Endothelial cell of umbilical vein (primary cell): ENCODE data around the gene KDM4B. TPM values are rescaled to one million over a fixed set of nuclear protein-coding genes. Genes with fewer than 3 reads are reported as not detected.

Experiments
- BruUV-seq: library from RNA; stranded (reverse); fragments of 400-500 nt; replicated peaks from 2 replicates; lab custom pipeline; 2021; lab: Mats Ljungman, UMichigan
- CTCF ChIA-PET: fragments of 300-600, 350-600 bp; sonication (Branson Sonifier 250); formaldehyde crosslinking; loops from one replicate; lab custom pipeline; 2021; ENCODE audit warnings: antibody characterized with exemption, inconsistent platforms; lab: Charles Lee
- POLR2A ChIA-PET: fragments of 300-600, 350-600 bp; sonication (Branson Sonifier 250); formaldehyde crosslinking; loops from one replicate; lab custom pipeline; 2021; ENCODE audit warnings: antibody characterized with exemption, inconsistent platforms; lab: Charles Lee
- DNase-seq: peaks from one replicate; pipeline ENCODE4 v3.0.0-alpha.2; 2011; ENCODE audit warnings: low read depth, low spot score
- FAIRE-seq: peaks from 2 replicates; lab custom pipeline; 2011; peaks lifted over from hg19 to GRCh38; lab: Jason Lieb, UNC
- H2AFZ ChIP-seq: 2 replicates; pipeline ENCODE4 v1.6.0; 2012; ENCODE audit warnings: low read depth, low read length, control low read depth, inconsistent platforms
- H3K27ac ChIP-seq: 2 replicates; pipeline ENCODE4 v1.5.1; 2011; ENCODE audit warnings: low read depth, mild to moderate bottlenecking, control low read depth, low read length, moderate library complexity; ENCODE audit not compliant: insufficient read depth
- H3K27me3 ChIP-seq, 2 experiments: 2 replicates each; pipeline versions ENCODE4 v1.6.0 to v1.6.1; 2011; ENCODE audit warnings: low read length in 2 of 2, mixed read lengths in 1 of 2; ENCODE audit not compliant: control insufficient read depth in 2 of 2, insufficient read depth in 2 of 2
- H3K36me3 ChIP-seq, 2 experiments: 2 replicates in 1 of 2; 3 replicates in 1 of 2; pipeline ENCODE4 v1.5.1; 2011; ENCODE audit warnings: low read length in 2 of 2, mild to moderate bottlenecking in 1 of 2, moderate library complexity in 1 of 2; ENCODE audit not compliant: control insufficient read depth in 2 of 2, insufficient read depth in 2 of 2; ENCODE audit errors: extremely low read depth in 1 of 2
- H3K4me1 ChIP-seq: 3 replicates; pipeline ENCODE4 v1.5.1; 2011; ENCODE audit warnings: mild to moderate bottlenecking, low read length; ENCODE audit not compliant: control insufficient read depth, insufficient read depth; ENCODE audit errors: extremely low read depth
- H3K4me2 ChIP-seq: 2 replicates; pipeline ENCODE4 v1.6.1; 2011; ENCODE audit warnings: low read length, control low read depth, mixed read lengths; ENCODE audit not compliant: insufficient read depth
- H3K4me3 ChIP-seq, 3 experiments: fragments of 200-600 bp in 1 of 3; sonication (generic), shearing (Covaris generic) in 1 of 3; replicated peaks in 1 of 3; 2 replicates each; pipeline ENCODE4 v1.5.1; 2011 to 2016; ENCODE audit warnings: control low read depth in 3 of 3, low read length in 3 of 3, mild to moderate bottlenecking in 2 of 3, inconsistent platforms in 1 of 3, low read depth in 1 of 3, moderate library complexity in 1 of 3; ENCODE audit not compliant: insufficient read depth in 1 of 3
- H3K79me2 ChIP-seq: 2 replicates; pipeline ENCODE4 v1.6.0; 2012; ENCODE audit warnings: low read length, inconsistent platforms; ENCODE audit not compliant: control insufficient read depth, insufficient read depth
- H3K9ac ChIP-seq: replicated peaks from 2 replicates; pipeline ENCODE3; 2011; ENCODE audit warnings: low read length, control low read depth; ENCODE audit not compliant: insufficient read depth; ENCODE audit errors: extremely low read depth
- H3K9me1 ChIP-seq: replicated peaks from 3 replicates; pipeline ENCODE4 v1.6.0; 2011; ENCODE audit warnings: mild to moderate bottlenecking, low read length; ENCODE audit not compliant: control insufficient read depth, insufficient read depth; ENCODE audit errors: extremely low read depth
- H3K9me3 ChIP-seq: replicated peaks from 2 replicates; pipeline ENCODE4 v1.5.1; 2012; ENCODE audit warnings: low read length, inconsistent platforms; ENCODE audit not compliant: control insufficient read depth, insufficient read depth
- H4K20me1 ChIP-seq: replicated peaks from 2 replicates; pipeline ENCODE3; 2011; ENCODE audit warnings: mild to moderate bottlenecking, low read length; ENCODE audit not compliant: control insufficient read depth, insufficient read depth; ENCODE audit errors: extremely low read depth
- FOS ChIP-seq: IDR thresholded peaks from 2 replicates; pipeline ENCODE4 v1.6.1; 2011; ENCODE audit warnings: mild to moderate bottlenecking, low read length, moderate library complexity, borderline replicate concordance; ENCODE audit not compliant: insufficient read depth
- GATA2 ChIP-seq: IDR thresholded peaks from 2 replicates; pipeline ENCODE4 v1.7.0; 2011; ENCODE audit warnings: low read depth, mild to moderate bottlenecking, moderate library complexity, mixed read lengths, low read length; ENCODE audit not compliant: insufficient read length, insufficient read depth
- JUN ChIP-seq: IDR thresholded peaks from 2 replicates; pipeline ENCODE4 v1.6.1; 2011; ENCODE audit warnings: borderline replicate concordance, low read depth; ENCODE audit not compliant: insufficient read length, insufficient read depth
- MYC ChIP-seq: IDR thresholded peaks from one replicate; pipeline ENCODE4 v1.6.1; 2011; ENCODE audit warnings: mild to moderate bottlenecking, low read depth, low read length
- POLR2A ChIP-seq: IDR thresholded peaks from 2 replicates; pipeline ENCODE4 v1.6.1; 2012; ENCODE audit warnings: low read depth, mild to moderate bottlenecking, control low read depth, low read length
- POLR2AphosphoS5 ChIP-seq: IDR thresholded peaks from 2 replicates; pipeline ENCODE4 v1.6.1; 2012; ENCODE audit warnings: low read depth, mild to moderate bottlenecking, control low read depth, low read length, moderate library complexity; ENCODE audit not compliant: insufficient read depth
- dilution Hi-C: fragments of 300-500 bp; cut with MboI; formaldehyde crosslinking; loops from one replicate; pipeline ENCODE4 v1.15.0; 2019; ENCODE audit warnings: low sequenced_read_pairs; ENCODE audit not compliant: extremely low pct_ligation_motif_present
- intact Hi-C: fragments of 100-400 bp; cut with micrococcal nuclease; formaldehyde crosslinking; loops from one replicate; pipeline ENCODE4 v1.10.0; 2022
- polyA plus RNA-seq, 4 experiments: library from polyadenylated mRNA; depleted of rRNA in 3 of 4; stranded (reverse) in 3 of 4; unstranded in 1 of 4; fragments of >200 nt; gene quantifications; 2 replicates each; pipeline versions ENCODE4 v1.2.1 to v1.2.3, GENCODE V29; 2011 to 2012; ENCODE audit warnings: missing spikeins in 1 of 4
- total RNA-seq: library from RNA; stranded (reverse); gene quantifications from 2 replicates; pipeline ENCODE4 v1.2.3, GENCODE V29; 2021
- TF ChIP-seq, protein P1 (sequence below), 2 donors: IDR thresholded peaks; 1 replicate in 1 of 2; 2 replicates in 1 of 2; pipeline ENCODE4 v1.5.1; 2011; ENCODE audit warnings: low read length in 2 of 2, mild to moderate bottlenecking in 2 of 2, moderate library complexity in 2 of 2, control low read depth in 1 of 2, inconsistent platforms in 1 of 2, low read depth in 1 of 2; ENCODE audit not compliant: insufficient read depth in 1 of 2; ENCODE audit errors: extremely low read depth in 1 of 2
- TF ChIP-seq, protein P2 (sequence below): IDR thresholded peaks from 2 replicates; pipeline ENCODE4 v1.6.1; 2011; ENCODE audit not compliant: insufficient read depth, insufficient read length

KDM4B gene
- total and polyA plus RNA-seq, 2 donors (not counting 3 experiments of a cell fraction or from before 2014, with no cell fraction given), result 12.4 to 37.2 TPM

DNA sequence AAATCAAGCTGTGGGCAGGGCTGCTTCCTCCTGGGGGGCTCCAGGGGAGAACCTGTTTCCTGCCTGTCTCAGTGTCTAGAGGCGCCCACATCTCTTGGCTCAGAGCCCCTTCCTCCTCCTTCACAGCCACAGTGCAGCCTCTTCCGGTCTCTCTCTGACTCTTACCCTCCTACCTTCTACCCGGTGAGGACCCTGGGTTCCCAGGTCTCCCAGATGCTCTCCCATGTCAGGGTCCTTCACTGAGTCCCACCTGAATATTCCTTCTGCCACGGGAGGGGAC, 153.1 kb downstream of the KDM4B start:
- no peak for DNase-seq
- H3K36me3 ChIP-seq, result peaks cover 0 to 17% of the 10 kb centered on the region in 2 experiments
- no peaks in the 10 kb centered on the region for H3K27me3 ChIP-seq
- dilution Hi-C loops, result no loop called here
- no peak for TF ChIP-seq MYC
- TF ChIP-seq FOS, result no peak
- TF ChIP-seq GATA2, result no peak
- TF ChIP-seq, protein P1, sequence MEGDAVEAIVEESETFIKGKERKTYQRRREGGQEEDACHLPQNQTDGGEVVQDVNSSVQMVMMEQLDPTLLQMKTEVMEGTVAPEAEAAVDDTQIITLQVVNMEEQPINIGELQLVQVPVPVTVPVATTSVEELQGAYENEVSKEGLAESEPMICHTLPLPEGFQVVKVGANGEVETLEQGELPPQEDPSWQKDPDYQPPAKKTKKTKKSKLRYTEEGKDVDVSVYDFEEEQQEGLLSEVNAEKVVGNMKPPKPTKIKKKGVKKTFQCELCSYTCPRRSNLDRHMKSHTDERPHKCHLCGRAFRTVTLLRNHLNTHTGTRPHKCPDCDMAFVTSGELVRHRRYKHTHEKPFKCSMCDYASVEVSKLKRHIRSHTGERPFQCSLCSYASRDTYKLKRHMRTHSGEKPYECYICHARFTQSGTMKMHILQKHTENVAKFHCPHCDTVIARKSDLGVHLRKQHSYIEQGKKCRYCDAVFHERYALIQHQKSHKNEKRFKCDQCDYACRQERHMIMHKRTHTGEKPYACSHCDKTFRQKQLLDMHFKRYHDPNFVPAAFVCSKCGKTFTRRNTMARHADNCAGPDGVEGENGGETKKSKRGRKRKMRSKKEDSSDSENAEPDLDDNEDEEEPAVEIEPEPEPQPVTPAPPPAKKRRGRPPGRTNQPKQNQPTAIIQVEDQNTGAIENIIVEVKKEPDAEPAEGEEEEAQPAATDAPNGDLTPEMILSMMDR (IDR thresholded peaks at IDR 0.05; ENCODE audit: extremely low read depth in 1 of 2, insufficient read depth in 1 of 2, low read depth in 1 of 2, low read length in 2 of 2), result no peak
- no peak for TF ChIP-seq POLR2A
- TF ChIP-seq JUN, result no peak
- no peak for TF ChIP-seq POLR2AphosphoS5
- TF ChIP-seq, protein P2, sequence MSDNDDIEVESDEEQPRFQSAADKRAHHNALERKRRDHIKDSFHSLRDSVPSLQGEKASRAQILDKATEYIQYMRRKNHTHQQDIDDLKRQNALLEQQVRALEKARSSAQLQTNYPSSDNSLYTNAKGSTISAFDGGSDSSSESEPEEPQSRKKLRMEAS, result no peak
- FAIRE-seq, result no peak
- CTCF ChIA-PET, result no interaction called here
- no peaks in the 10 kb centered on the region for H3K9me1 ChIP-seq
- no peak overlapping the region for H3K27ac ChIP-seq
- no peak overlapping the region for H2AFZ ChIP-seq
- no peak overlapping the region for H3K4me3 ChIP-seq
- no peak overlapping the region for H3K4me2 ChIP-seq
- BruUV-seq, result no TSS peak
- intact Hi-C loops, result no loop called here
- POLR2A ChIA-PET, result no interaction called here
- H3K4me1 ChIP-seq, result no peaks in the 10 kb centered on the region
- H3K9me3 ChIP-seq, result no peaks in the 10 kb centered on the region
- H3K79me2 ChIP-seq, result no peaks in the 10 kb centered on the region
- H4K20me1 ChIP-seq, result no peaks in the 10 kb centered on the region
- no peak overlapping the region for H3K9ac ChIP-seq
